HL-60 (cell line): ENCODE measurements around the gene LRP1B.

Experiments used
- DNase-seq, 2 experiments: peaks; one replicate each; pipeline ENCODE4 v3.0.0-alpha.2; 2010 to 2020; ENCODE audit warnings: low read depth in 1 of 2, low spot score in 1 of 2
- H3K27ac ChIP-seq: fragments of 250-450 bp; sonication (Bioruptor Pico); replicated peaks from 2 replicates; pipeline ENCODE4 v1.5.1; 2020; ENCODE audit warnings: mild to moderate bottlenecking, moderate library complexity
- H3K27me3 ChIP-seq: fragments of 250-450 bp; sonication (Bioruptor Pico); 2 replicates; pipeline ENCODE4 v1.5.1; 2021; ENCODE audit warnings: mild to moderate bottlenecking, moderate library complexity; ENCODE audit not compliant: insufficient read depth, poor library complexity, severe bottlenecking
- H3K4me3 ChIP-seq: replicated peaks from 2 replicates; pipeline ENCODE4 v1.5.1; 2011; ENCODE audit warnings: mild to moderate bottlenecking, control low read depth, low read length; ENCODE audit not compliant: insufficient read depth
- GABPA ChIP-seq: IDR thresholded peaks from 2 replicates; pipeline ENCODE4 v1.6.1; 2012; ENCODE audit warnings: low read depth
- POLR2AphosphoS5 ChIP-seq: IDR thresholded peaks from 2 replicates; pipeline ENCODE4 v1.6.1; 2012; ENCODE audit warnings: low read depth
- SPI1 ChIP-seq: IDR thresholded peaks from 2 replicates; pipeline ENCODE4 v1.6.1; 2012; ENCODE audit warnings: low read depth, mild to moderate bottlenecking, borderline replicate concordance
- TF ChIP-seq, protein P1 (sequence below): IDR thresholded peaks from one replicate; pipeline ENCODE4 v1.5.1; 2011; ENCODE audit warnings: low read length, control low read depth, inconsistent platforms; ENCODE audit not compliant: insufficient read depth
- TF ChIP-seq, protein P2 (sequence below): IDR thresholded peaks from 2 replicates; pipeline ENCODE4 v1.6.1; 2012; ENCODE audit warnings: low read depth; ENCODE audit not compliant: insufficient replicate concordance

LRP1B gene

GRCh38 chr2:141707486-141707885, 423.3 kb downstream of the LRP1B start:
- no peak overlapping the region for H3K4me3 ChIP-seq
- H3K27ac ChIP-seq = no peak overlapping the region
- DNase-seq = no peak
- H3K27me3 ChIP-seq = no peaks in the 10 kb centered on the region
- TF ChIP-seq SPI1 (no peak), POLR2AphosphoS5 (no peak), GABPA (no peak)
- TF ChIP-seq, protein P1, sequence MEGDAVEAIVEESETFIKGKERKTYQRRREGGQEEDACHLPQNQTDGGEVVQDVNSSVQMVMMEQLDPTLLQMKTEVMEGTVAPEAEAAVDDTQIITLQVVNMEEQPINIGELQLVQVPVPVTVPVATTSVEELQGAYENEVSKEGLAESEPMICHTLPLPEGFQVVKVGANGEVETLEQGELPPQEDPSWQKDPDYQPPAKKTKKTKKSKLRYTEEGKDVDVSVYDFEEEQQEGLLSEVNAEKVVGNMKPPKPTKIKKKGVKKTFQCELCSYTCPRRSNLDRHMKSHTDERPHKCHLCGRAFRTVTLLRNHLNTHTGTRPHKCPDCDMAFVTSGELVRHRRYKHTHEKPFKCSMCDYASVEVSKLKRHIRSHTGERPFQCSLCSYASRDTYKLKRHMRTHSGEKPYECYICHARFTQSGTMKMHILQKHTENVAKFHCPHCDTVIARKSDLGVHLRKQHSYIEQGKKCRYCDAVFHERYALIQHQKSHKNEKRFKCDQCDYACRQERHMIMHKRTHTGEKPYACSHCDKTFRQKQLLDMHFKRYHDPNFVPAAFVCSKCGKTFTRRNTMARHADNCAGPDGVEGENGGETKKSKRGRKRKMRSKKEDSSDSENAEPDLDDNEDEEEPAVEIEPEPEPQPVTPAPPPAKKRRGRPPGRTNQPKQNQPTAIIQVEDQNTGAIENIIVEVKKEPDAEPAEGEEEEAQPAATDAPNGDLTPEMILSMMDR = no peak
- TF ChIP-seq, protein P2, sequence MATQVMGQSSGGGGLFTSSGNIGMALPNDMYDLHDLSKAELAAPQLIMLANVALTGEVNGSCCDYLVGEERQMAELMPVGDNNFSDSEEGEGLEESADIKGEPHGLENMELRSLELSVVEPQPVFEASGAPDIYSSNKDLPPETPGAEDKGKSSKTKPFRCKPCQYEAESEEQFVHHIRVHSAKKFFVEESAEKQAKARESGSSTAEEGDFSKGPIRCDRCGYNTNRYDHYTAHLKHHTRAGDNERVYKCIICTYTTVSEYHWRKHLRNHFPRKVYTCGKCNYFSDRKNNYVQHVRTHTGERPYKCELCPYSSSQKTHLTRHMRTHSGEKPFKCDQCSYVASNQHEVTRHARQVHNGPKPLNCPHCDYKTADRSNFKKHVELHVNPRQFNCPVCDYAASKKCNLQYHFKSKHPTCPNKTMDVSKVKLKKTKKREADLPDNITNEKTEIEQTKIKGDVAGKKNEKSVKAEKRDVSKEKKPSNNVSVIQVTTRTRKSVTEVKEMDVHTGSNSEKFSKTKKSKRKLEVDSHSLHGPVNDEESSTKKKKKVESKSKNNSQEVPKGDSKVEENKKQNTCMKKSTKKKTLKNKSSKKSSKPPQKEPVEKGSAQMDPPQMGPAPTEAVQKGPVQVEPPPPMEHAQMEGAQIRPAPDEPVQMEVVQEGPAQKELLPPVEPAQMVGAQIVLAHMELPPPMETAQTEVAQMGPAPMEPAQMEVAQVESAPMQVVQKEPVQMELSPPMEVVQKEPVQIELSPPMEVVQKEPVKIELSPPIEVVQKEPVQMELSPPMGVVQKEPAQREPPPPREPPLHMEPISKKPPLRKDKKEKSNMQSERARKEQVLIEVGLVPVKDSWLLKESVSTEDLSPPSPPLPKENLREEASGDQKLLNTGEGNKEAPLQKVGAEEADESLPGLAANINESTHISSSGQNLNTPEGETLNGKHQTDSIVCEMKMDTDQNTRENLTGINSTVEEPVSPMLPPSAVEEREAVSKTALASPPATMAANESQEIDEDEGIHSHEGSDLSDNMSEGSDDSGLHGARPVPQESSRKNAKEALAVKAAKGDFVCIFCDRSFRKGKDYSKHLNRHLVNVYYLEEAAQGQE = no peak

DNA sequence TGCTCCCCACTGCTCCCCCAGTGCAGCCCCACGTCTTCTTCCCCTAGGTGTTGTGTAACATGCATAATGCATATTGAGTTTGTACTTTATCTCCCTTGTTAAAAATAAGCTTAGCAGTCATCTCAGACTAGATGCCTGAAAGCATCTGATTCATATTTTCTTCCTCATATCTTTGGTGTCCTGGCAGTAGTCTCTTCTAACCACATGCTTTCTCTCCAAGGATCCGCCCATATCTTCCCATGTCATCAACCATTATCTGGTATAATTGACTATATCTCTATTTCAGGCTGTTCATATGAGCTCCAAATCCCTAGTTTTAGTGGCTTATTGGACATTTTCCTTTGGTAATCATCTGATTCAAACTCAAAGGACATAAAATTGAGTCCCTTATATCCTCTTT, 426.3 kb downstream of the LRP1B start:
- Histone ChIP-seq H3K27ac (no peak overlapping the region), H3K4me3 (no peak overlapping the region), H3K27me3 (no peaks in the 10 kb centered on the region)
- no peak for DNase-seq
- TF ChIP-seq, protein P1 = no peak
- TF ChIP-seq SPI1 (no peak), POLR2AphosphoS5 (no peak), GABPA (no peak)
- TF ChIP-seq, protein P2 = no peak

- TF ChIP-seq, protein P1 = no peak
- TF ChIP-seq GABPA = no peak
- TF ChIP-seq, protein P2 = no peak
- TF ChIP-seq POLR2AphosphoS5 = no peak
- no peak for TF ChIP-seq SPI1
- Histone ChIP-seq H3K27ac (no peak overlapping the region), H3K27me3 (no peaks in the 10 kb centered on the region), H3K4me3 (no peak overlapping the region)
- no peak for DNase-seq
Observed at GRCh38 chr2:141703501-141703900, 427.3 kb downstream of the LRP1B start.
